ENCODE measurements around the gene SLC25A23.

DNA sequence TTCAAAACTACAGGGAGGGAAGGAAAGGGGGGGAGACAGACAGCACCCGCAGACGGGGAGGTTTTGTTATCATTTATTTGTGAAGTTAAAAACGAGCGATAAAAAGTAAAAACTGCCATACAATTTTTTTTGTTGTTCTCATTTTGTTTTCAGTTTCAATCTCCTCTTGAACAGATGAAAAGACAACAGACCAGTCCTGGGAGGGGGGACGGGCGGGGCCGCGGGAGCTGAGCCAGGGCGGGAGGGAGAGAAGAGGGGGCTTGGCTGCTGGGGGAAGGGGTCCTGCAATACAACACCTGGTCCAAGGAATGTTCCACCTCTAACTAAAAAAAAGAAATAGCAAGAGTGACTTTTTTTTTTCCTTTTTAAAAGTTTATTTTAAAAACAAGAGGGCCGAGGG is 46.3 kb downstream of the SLC25A23 start:
- TF ChIP-seq POLR2AphosphoS5 (IDR thresholded peaks at IDR 0.05; ENCODE audit: low read length) = no peak
- TF ChIP-seq, protein P1, sequence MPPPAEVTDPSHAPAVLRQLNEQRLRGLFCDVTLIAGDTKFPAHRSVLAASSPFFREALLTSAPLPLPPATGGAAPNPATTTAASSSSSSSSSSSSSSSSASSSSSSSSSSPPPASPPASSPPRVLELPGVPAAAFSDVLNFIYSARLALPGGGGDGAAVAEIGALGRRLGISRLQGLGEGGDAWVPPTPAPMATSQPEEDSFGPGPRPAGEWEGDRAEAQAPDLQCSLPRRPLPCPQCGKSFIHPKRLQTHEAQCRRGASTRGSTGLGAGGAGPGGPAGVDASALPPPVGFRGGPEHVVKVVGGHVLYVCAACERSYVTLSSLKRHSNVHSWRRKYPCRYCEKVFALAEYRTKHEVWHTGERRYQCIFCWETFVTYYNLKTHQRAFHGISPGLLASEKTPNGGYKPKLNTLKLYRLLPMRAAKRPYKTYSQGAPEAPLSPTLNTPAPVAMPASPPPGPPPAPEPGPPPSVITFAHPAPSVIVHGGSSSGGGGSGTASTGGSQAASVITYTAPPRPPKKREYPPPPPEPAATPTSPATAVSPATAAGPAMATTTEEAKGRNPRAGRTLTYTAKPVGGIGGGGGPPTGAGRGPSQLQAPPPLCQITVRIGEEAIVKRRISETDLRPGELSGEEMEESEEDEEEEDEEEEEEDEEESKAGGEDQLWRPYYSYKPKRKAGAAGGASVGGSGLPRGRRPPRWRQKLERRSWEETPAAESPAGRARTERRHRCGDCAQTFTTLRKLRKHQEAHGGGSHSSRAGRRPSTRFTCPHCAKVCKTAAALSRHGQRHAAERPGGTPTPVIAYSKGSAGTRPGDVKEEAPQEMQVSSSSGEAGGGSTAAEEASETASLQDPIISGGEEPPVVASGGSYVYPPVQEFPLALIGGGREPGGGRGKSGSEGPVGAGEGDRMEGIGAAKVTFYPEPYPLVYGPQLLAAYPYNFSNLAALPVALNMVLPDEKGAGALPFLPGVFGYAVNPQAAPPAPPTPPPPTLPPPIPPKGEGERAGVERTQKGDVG (CRISPR knock-in tag; IDR thresholded peaks at IDR 0.05) = no peak
- TF ChIP-seq EZH2 (IDR thresholded peaks at IDR 0.05; ENCODE audit: borderline replicate concordance, control insufficient read depth, low read depth, low read length) = no peak
- TF ChIP-seq SMAD1 (IDR thresholded peaks at IDR 0.05; ENCODE audit: low read depth, partially characterized antibody) = no peak
- TF ChIP-seq MLLT1 (IDR thresholded peaks at IDR 0.05) = no peak
- TF ChIP-seq POLR2A (IDR thresholded peaks at IDR 0.05; ENCODE audit: low read depth, low read length) = no peak
- TF ChIP-seq FOXK2 (IDR thresholded peaks at IDR 0.05) = no peak
- TF ChIP-seq ESRRA (IDR thresholded peaks at IDR 0.05; ENCODE audit: low read length) = no peak
- no peak for TF ChIP-seq RFX5 (IDR thresholded peaks at IDR 0.05; ENCODE audit: low read depth, low read length)
- TF ChIP-seq NFYB (IDR thresholded peaks at IDR 0.05; ENCODE audit: insufficient read depth, low read depth, low read length) = no peak
- TF ChIP-seq, protein P2, sequence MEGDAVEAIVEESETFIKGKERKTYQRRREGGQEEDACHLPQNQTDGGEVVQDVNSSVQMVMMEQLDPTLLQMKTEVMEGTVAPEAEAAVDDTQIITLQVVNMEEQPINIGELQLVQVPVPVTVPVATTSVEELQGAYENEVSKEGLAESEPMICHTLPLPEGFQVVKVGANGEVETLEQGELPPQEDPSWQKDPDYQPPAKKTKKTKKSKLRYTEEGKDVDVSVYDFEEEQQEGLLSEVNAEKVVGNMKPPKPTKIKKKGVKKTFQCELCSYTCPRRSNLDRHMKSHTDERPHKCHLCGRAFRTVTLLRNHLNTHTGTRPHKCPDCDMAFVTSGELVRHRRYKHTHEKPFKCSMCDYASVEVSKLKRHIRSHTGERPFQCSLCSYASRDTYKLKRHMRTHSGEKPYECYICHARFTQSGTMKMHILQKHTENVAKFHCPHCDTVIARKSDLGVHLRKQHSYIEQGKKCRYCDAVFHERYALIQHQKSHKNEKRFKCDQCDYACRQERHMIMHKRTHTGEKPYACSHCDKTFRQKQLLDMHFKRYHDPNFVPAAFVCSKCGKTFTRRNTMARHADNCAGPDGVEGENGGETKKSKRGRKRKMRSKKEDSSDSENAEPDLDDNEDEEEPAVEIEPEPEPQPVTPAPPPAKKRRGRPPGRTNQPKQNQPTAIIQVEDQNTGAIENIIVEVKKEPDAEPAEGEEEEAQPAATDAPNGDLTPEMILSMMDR (IDR thresholded peaks at IDR 0.05 in 2 of 3, conservative IDR thresholded peaks at IDR 0.05 in 1 of 3; ENCODE audit: control insufficient read depth in 2 of 3, extremely low read depth in 1 of 3, insufficient read depth in 1 of 3, low read depth in 3 of 3, low read length in 3 of 3) = no peak
